ENCODE data around the gene GARIN5A. TPM values are rescaled to one million over a fixed set of nuclear protein-coding genes. Genes with fewer than 3 reads are reported as not detected.

GARIN5A gene
- total and polyA plus RNA-seq, 2 experiments from 2014 or later = 5.0 to 10.4 TPM

DNA sequence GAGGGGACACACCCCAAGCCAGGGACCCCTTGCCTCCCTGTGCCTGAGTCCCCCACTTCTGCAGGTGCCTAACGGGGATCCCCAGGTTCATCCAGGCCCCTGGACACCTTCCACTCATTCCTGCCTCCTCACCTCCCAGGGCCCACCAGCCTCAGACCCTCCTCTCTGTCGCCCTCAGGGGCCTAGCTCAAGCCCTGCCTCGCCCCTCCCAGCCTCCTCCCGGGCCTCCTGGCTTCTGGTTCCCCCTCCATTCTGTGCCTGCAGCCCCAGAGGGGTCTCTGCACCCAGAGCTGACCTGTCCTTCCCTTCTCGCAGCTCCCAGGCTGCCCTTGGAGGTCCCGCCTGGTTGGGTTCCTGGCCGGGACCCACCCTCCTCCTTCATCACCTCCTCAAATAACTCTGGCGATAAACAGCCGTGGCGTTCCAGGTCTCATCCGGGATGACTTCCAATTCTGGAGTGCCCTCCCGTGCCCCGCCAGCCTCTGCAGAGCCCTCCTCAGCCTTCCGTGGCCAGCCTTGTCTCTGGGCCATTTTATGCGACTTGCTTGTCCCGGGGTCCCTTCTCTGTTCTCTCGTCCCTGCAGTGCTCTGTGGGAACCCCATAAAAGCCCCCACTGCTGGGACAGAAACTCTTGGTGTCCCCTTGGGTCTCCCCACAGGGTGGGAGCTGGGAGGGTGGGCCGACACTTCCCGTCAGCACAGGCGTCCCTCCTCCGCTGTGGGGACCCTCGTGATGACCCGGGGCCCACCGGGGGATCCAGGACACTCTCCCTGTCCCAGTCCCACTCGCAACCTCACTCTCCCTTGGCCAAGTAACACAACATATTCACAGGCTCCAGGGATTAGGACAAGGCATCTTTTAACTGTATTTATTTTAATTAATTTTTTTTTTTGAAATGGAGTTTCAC lies 25.2 kb upstream of the GARIN5A start:
- no peak overlapping the region for H3K4me2 ChIP-seq
- no peaks in the 10 kb centered on the region for H3K9me2 ChIP-seq (replicated peaks; ENCODE audit: insufficient read depth)
- H3K4me3 ChIP-seq = no peak overlapping the region
- no peak overlapping the region for H2AFZ ChIP-seq
- H3K27me3 ChIP-seq = peaks cover 14% of the 10 kb centered on the region
- TF ChIP-seq EZH2 (IDR thresholded peaks at IDR 0.05; ENCODE audit: borderline replicate concordance) = no peak
- TF ChIP-seq EZH2phosphoT487 (IDR thresholded peaks at IDR 0.05; ENCODE audit: low read depth, severe bottlenecking, unreplicated experiment) = no peak
- no peak for TF ChIP-seq CTCF (IDR thresholded peaks at IDR 0.05; ENCODE audit: poor library complexity)
- no peaks in the 10 kb centered on the region for H3K79me2 ChIP-seq
- no peaks in the 10 kb centered on the region for H3K9me3 ChIP-seq (ENCODE audit: low read depth)
- H3K4me1 ChIP-seq (ENCODE audit: insufficient read depth) = no peaks in the 10 kb centered on the region
- WGBS (ENCODE audit: low lambda C conversion rate, missing lambda C conversion rate) = 74% methylated on average over 23 of the region's 25 CpGs
- H3K27ac ChIP-seq = no peak overlapping the region
- DNase-seq (ENCODE audit: low spot score) = no peak
- no peaks in the 10 kb centered on the region for H3K36me3 ChIP-seq (replicated peaks; ENCODE audit: insufficient read depth, low read depth)
- no peaks in the 10 kb centered on the region for H4K20me1 ChIP-seq (ENCODE audit: insufficient read depth, poor library complexity, severe bottlenecking)

GRCh38 chr19:50501186-50501567 lies 24.5 kb upstream of the GARIN5A start:
- no peak overlapping the region for H2AFZ ChIP-seq
- H3K9me2 ChIP-seq (replicated peaks; ENCODE audit: insufficient read depth) = no peaks in the 10 kb centered on the region
- H3K4me2 ChIP-seq = no peak overlapping the region
- H3K4me1 ChIP-seq (ENCODE audit: insufficient read depth) = no peaks in the 10 kb centered on the region
- H3K4me3 ChIP-seq = no peak overlapping the region
- no peaks in the 10 kb centered on the region for H3K79me2 ChIP-seq
- 38% methylated on average over 12 of the region's 12 CpGs for WGBS (ENCODE audit: low lambda C conversion rate, missing lambda C conversion rate)
- no peak for DNase-seq (ENCODE audit: low spot score)
- H3K36me3 ChIP-seq (replicated peaks; ENCODE audit: insufficient read depth, low read depth) = no peaks in the 10 kb centered on the region
- H4K20me1 ChIP-seq (ENCODE audit: insufficient read depth, poor library complexity, severe bottlenecking) = no peaks in the 10 kb centered on the region
- H3K9me3 ChIP-seq (ENCODE audit: low read depth) = no peaks in the 10 kb centered on the region
- TF ChIP-seq EZH2 (IDR thresholded peaks at IDR 0.05; ENCODE audit: borderline replicate concordance) = no peak
- TF ChIP-seq CTCF (IDR thresholded peaks at IDR 0.05; ENCODE audit: poor library complexity) = no peak
- no peak for TF ChIP-seq EZH2phosphoT487 (IDR thresholded peaks at IDR 0.05; ENCODE audit: low read depth, severe bottlenecking, unreplicated experiment)
- H3K27ac ChIP-seq = no peak overlapping the region
- peaks cover 15% of the 10 kb centered on the region for H3K27me3 ChIP-seq

GRCh38 chr19:50500753-50501151 lies 24.1 kb upstream of the GARIN5A start:
- Histone ChIP-seq H2AFZ (no peak overlapping the region), H3K9me3 (ENCODE audit: low read depth) (no peaks in the 10 kb centered on the region), H3K79me2 (no peaks in the 10 kb centered on the region), H3K9me2 (replicated peaks; ENCODE audit: insufficient read depth) (no peaks in the 10 kb centered on the region), H3K4me3 (no peak overlapping the region), H3K27ac (no peak overlapping the region), H4K20me1 (ENCODE audit: insufficient read depth, poor library complexity, severe bottlenecking) (no peaks in the 10 kb centered on the region), H3K27me3 (peaks cover 15% of the 10 kb centered on the region), H3K4me1 (ENCODE audit: insufficient read depth) (no peaks in the 10 kb centered on the region), H3K4me2 (no peak overlapping the region), H3K36me3 (replicated peaks; ENCODE audit: insufficient read depth, low read depth) (no peaks in the 10 kb centered on the region)
- TF ChIP-seq CTCF (IDR thresholded peaks at IDR 0.05; ENCODE audit: poor library complexity) = no peak
- TF ChIP-seq EZH2 (IDR thresholded peaks at IDR 0.05; ENCODE audit: borderline replicate concordance) = no peak
- TF ChIP-seq EZH2phosphoT487 (IDR thresholded peaks at IDR 0.05; ENCODE audit: low read depth, severe bottlenecking, unreplicated experiment) = no peak
- WGBS (ENCODE audit: low lambda C conversion rate, missing lambda C conversion rate) = 51% methylated on average over 8 of the region's 10 CpGs
- DNase-seq (ENCODE audit: low spot score) = no peak

Data from hepatocyte (in vitro differentiated cells).